Panc1 (cell line): ENCODE data around the gene PGPEP1. TPM values are rescaled to one million over a fixed set of nuclear protein-coding genes. Genes with fewer than 3 reads are reported as not detected.

Experiments
- ATAC-seq: fragments of 200-7000 bp; cut with Tn5 transposase; 2 replicates; pipeline ENCODE4 v1.9.1; 2020; ENCODE audit warnings: mild to moderate bottlenecking, moderate library complexity
- BruUV-seq: library from RNA; stranded (reverse); fragments of 400-500 nt; replicated peaks from 2 replicates; lab custom pipeline; 2021; lab: Mats Ljungman, UMichigan
- CTCF ChIA-PET: fragments of 300-600 bp; sonication (Branson Sonifier 250); formaldehyde crosslinking; loops from one replicate; lab custom pipeline; 2022; ENCODE audit warnings: antibody characterized with exemption; lab: Charles Lee
- POLR2A ChIA-PET: fragments of 300-600 bp; sonication (Branson Sonifier 250); formaldehyde crosslinking; loops from one replicate; lab custom pipeline; 2022; ENCODE audit warnings: antibody characterized with exemption; lab: Charles Lee
- DNase-seq: peaks from one replicate; pipeline ENCODE4 v3.0.0-alpha.2; 2010; ENCODE audit warnings: low read depth, low spot score
- H3K27ac ChIP-seq: 2 replicates; pipeline ENCODE4 v1.5.1; 2011; ENCODE audit warnings: mild to moderate bottlenecking, low read length, inconsistent platforms
- H3K27me3 ChIP-seq: fragments of 200-500 bp; sonication (Bioruptor generic); 2 replicates; pipeline ENCODE4 v1.6.0; 2014; ENCODE audit warnings: low read length, inconsistent platforms; ENCODE audit not compliant: control insufficient read depth, insufficient read depth
- H3K36me3 ChIP-seq: fragments of 200-500 bp; sonication (Bioruptor generic); 2 replicates; pipeline ENCODE4 v1.5.1; 2014; ENCODE audit warnings: inconsistent platforms, mild to moderate bottlenecking, low read length, moderate library complexity; ENCODE audit not compliant: control insufficient read depth, insufficient read depth
- H3K4me1 ChIP-seq: 2 replicates; pipeline ENCODE4 v1.5.1; 2011; ENCODE audit warnings: inconsistent platforms, mild to moderate bottlenecking, low read length, moderate library complexity; ENCODE audit not compliant: control insufficient read depth, insufficient read depth
- H3K4me3 ChIP-seq, 2 experiments: 2 replicates each; pipeline ENCODE4 v1.5.1; 2011 to 2012; ENCODE audit warnings: low read depth in 2 of 2, low read length in 2 of 2, mild to moderate bottlenecking in 2 of 2, inconsistent platforms in 1 of 2, moderate library complexity in 1 of 2
- H3K9me3 ChIP-seq: fragments of 200-500 bp; sonication (Bioruptor generic); 2 replicates; pipeline ENCODE4 v1.5.1; 2014; ENCODE audit warnings: low read depth, mild to moderate bottlenecking, inconsistent platforms, low read length, moderate library complexity; ENCODE audit not compliant: control insufficient read depth, insufficient read depth
- POLR2AphosphoS5 ChIP-seq: IDR thresholded peaks from 2 replicates; pipeline ENCODE4 v1.6.1; 2012; ENCODE audit warnings: mild to moderate bottlenecking, low read depth, low read length, moderate library complexity
- SIN3A ChIP-seq: IDR thresholded peaks from 2 replicates; pipeline ENCODE4 v1.6.1; 2012; ENCODE audit warnings: low read depth, mild to moderate bottlenecking, low read length, moderate library complexity, borderline replicate concordance; ENCODE audit not compliant: insufficient read depth
- TCF7L2 ChIP-seq: IDR thresholded peaks from 2 replicates; pipeline ENCODE4 v1.6.1; 2011; ENCODE audit warnings: mild to moderate bottlenecking, low read depth, low read length, inconsistent platforms
- in situ Hi-C: cut with HindIII; loops from 2 replicates; pipeline ENCODE4 v1.10.0; 2016; ENCODE audit warnings: low sequenced_read_pairs, low pct_unique_long_range_greater_than_20kb
- intact Hi-C: fragments of 100-400 bp; cut with micrococcal nuclease; formaldehyde crosslinking; loops from one replicate; pipeline ENCODE4 v1.10.0; 2022; ENCODE audit not compliant: unreplicated experiment
- total RNA-seq: library from RNA; stranded (reverse); gene quantifications from one replicate; pipeline ENCODE4 v1.2.1, GENCODE V29; 2021; ENCODE audit not compliant: unreplicated experiment
- TF ChIP-seq, protein P1 (sequence below), 2 experiments: IDR thresholded peaks; 2 replicates each; pipeline ENCODE4 v1.6.1; 2011 to 2012; ENCODE audit warnings: low read depth in 2 of 2, control low read depth in 1 of 2, low read length in 1 of 2, mild to moderate bottlenecking in 1 of 2, moderate library complexity in 1 of 2; ENCODE audit not compliant: insufficient read depth in 1 of 2
- TF ChIP-seq, protein P2 (sequence below): fragments of 450-650 bp; IDR thresholded peaks from 2 replicates; pipeline ENCODE4 v1.5.1; 2017; ENCODE audit warnings: mild to moderate bottlenecking

The PGPEP1 gene
- total RNA-seq, 1 experiment from 2014 or later = 36.3 TPM

DNA sequence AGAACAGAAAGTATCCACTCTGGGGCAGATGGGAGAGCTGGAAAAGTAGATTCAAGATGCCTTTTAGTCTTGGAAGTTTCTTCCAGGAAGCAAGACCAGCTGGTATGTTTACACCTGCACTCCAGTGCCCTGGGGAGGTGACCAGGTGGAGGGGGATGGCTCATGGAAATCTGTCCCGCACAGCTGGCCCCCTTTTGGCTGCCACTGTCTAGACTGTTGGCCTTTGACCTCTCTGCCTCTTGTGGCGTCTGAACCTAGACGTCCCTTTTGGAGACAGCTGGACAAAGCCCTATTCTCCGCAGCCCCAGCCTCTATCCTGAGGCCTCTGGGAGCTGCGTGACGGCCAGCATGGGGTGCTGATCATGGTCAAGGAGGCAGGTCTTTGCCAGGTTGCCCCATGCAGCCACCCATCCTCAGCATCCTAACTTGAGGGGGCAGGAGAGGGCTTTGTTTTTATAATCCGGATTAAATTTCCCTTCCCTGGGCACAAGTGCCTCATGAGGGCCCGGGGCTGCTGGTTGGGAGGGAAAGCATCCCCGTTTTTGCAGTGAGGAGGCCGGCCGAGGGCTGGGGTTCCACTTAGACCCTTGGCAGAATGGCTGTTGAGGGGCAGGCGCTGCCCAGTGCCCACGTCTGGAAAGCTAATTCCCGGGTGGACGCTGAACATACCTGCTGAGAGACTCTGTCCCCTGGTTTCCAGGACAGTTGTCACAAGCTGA lies 28.3 kb downstream of the PGPEP1 start:
- ATAC-seq (no peak), DNase-seq (no peak)
- BruUV-seq = no TSS peak
- Histone ChIP-seq H3K4me1 (peaks cover 41% of the 10 kb centered on the region), H3K36me3 (no peaks in the 10 kb centered on the region), H3K9me3 (no peaks in the 10 kb centered on the region), H3K27ac (peak overlapping the region; percentile 82), H3K4me3 (no peak overlapping the region), H3K27me3 (no peaks in the 10 kb centered on the region)
- intact Hi-C loops (no loop called here), in situ Hi-C loops (no loop called here)
- TF ChIP-seq TCF7L2 (no peak), SIN3A (no peak), POLR2AphosphoS5 (no peak)
- TF ChIP-seq, protein P1, sequence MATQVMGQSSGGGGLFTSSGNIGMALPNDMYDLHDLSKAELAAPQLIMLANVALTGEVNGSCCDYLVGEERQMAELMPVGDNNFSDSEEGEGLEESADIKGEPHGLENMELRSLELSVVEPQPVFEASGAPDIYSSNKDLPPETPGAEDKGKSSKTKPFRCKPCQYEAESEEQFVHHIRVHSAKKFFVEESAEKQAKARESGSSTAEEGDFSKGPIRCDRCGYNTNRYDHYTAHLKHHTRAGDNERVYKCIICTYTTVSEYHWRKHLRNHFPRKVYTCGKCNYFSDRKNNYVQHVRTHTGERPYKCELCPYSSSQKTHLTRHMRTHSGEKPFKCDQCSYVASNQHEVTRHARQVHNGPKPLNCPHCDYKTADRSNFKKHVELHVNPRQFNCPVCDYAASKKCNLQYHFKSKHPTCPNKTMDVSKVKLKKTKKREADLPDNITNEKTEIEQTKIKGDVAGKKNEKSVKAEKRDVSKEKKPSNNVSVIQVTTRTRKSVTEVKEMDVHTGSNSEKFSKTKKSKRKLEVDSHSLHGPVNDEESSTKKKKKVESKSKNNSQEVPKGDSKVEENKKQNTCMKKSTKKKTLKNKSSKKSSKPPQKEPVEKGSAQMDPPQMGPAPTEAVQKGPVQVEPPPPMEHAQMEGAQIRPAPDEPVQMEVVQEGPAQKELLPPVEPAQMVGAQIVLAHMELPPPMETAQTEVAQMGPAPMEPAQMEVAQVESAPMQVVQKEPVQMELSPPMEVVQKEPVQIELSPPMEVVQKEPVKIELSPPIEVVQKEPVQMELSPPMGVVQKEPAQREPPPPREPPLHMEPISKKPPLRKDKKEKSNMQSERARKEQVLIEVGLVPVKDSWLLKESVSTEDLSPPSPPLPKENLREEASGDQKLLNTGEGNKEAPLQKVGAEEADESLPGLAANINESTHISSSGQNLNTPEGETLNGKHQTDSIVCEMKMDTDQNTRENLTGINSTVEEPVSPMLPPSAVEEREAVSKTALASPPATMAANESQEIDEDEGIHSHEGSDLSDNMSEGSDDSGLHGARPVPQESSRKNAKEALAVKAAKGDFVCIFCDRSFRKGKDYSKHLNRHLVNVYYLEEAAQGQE (IDR thresholded peaks at IDR 0.05; ENCODE audit: insufficient read depth in 1 of 2, low read depth in 2 of 2, low read length in 1 of 2) = no peak
- TF ChIP-seq, protein P2, sequence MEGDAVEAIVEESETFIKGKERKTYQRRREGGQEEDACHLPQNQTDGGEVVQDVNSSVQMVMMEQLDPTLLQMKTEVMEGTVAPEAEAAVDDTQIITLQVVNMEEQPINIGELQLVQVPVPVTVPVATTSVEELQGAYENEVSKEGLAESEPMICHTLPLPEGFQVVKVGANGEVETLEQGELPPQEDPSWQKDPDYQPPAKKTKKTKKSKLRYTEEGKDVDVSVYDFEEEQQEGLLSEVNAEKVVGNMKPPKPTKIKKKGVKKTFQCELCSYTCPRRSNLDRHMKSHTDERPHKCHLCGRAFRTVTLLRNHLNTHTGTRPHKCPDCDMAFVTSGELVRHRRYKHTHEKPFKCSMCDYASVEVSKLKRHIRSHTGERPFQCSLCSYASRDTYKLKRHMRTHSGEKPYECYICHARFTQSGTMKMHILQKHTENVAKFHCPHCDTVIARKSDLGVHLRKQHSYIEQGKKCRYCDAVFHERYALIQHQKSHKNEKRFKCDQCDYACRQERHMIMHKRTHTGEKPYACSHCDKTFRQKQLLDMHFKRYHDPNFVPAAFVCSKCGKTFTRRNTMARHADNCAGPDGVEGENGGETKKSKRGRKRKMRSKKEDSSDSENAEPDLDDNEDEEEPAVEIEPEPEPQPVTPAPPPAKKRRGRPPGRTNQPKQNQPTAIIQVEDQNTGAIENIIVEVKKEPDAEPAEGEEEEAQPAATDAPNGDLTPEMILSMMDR = no peak
- ChIA-PET CTCF (interaction anchor here (0.7 kb wide), 1 partner anchor 22 kb away, joined by 7 read pairs; no protein-coding TSS in a partner anchor), POLR2A (no interaction called here)

DNA sequence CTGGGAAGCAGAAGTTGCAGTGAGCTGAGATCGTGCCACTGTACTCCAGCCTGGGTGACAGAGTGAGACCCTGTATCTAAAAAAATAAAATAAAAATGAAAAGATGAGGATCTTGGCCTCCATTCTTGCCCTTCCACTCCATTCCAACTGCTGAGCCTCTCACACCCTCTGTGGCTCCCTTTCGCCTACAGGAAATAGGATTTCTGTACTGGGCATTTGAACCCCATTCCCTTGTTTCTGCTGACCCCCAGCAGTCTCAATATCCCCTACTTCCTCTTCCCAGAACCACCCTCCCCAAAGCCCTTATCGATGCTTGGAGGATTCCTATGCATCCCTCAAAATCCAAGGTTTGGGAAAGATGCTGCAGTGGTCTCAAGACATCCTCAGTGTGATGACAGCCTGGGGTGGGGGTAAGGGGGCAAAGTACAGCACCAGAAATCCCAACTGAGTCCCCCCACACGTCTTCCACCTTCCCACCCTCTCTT lies 33.1 kb downstream of the PGPEP1 start:
- no peaks in the 10 kb centered on the region for H3K9me3 ChIP-seq
- ATAC-seq = no peak
- no peaks in the 10 kb centered on the region for H3K36me3 ChIP-seq
- H3K27me3 ChIP-seq = no peaks in the 10 kb centered on the region
- peaks cover 36% of the 10 kb centered on the region for H3K4me1 ChIP-seq
- no peak for DNase-seq
- in situ Hi-C loops (no loop called here), intact Hi-C loops (no loop called here)
- no peak overlapping the region for H3K4me3 ChIP-seq
- peak overlapping the region; percentile 99 for H3K27ac ChIP-seq
- CTCF ChIA-PET = no interaction called here
- no TSS peak for BruUV-seq
- TF ChIP-seq POLR2AphosphoS5 (no peak), TCF7L2 (no peak), SIN3A (no peak)
- TF ChIP-seq, protein P2 = no peak
- POLR2A ChIA-PET = no interaction called here
